Naive B cell (primary cell): Measurements from ENCODE around the gene FSCN2. TPM values are rescaled to one million over a fixed set of nuclear protein-coding genes. Genes with fewer than 3 reads are reported as not detected.

Experiments used
- ATAC-seq, 2 donors: fragments of 150-1000 bp; cut with Tn5 transposase; 2 replicates each; pipeline ENCODE4 v1.10.0; 2021; ENCODE audit warnings: low read depth in 2 of 2, mild to moderate bottlenecking in 2 of 2, moderate library complexity in 2 of 2
- DNase-seq: peaks from one replicate; pipeline ENCODE4 v3.0.0; 2022
- H3K27ac Mint-ChIP-seq, 6 donors: one replicate each; pipeline ENCODE4 v1.8.0; 2020 to 2022; ENCODE audit warnings: mild to moderate bottlenecking in 6 of 6, mixed read lengths in 6 of 6, moderate library complexity in 5 of 6, inconsistent platforms in 2 of 6
- H3K27me3 Mint-ChIP-seq, 3 donors: one replicate each; pipeline ENCODE4 v1.8.0; 2021 to 2022; ENCODE audit warnings: mixed read lengths in 3 of 3, mild to moderate bottlenecking in 1 of 3
- H3K36me3 Mint-ChIP-seq, 2 donors: one replicate each; pipeline ENCODE4 v1.8.0; 2020 to 2022; ENCODE audit warnings: mixed read lengths in 2 of 2, inconsistent platforms in 1 of 2, mild to moderate bottlenecking in 1 of 2
- H3K4me1 Mint-ChIP-seq, 3 donors: one replicate each; pipeline ENCODE4 v1.8.0; 2020 to 2022; ENCODE audit warnings: mixed read lengths in 3 of 3, inconsistent platforms in 1 of 3, mild to moderate bottlenecking in 1 of 3, moderate library complexity in 1 of 3
- H3K4me3 Mint-ChIP-seq, 8 donors: one replicate each; pipeline ENCODE4 v1.8.0; 2020 to 2022; ENCODE audit warnings: mild to moderate bottlenecking in 8 of 8, mixed read lengths in 8 of 8, moderate library complexity in 8 of 8, inconsistent platforms in 2 of 8
- H3K9me3 Mint-ChIP-seq, 7 donors: one replicate each; pipeline ENCODE4 v1.8.0; 2020 to 2022; ENCODE audit warnings: mixed read lengths in 7 of 7, mild to moderate bottlenecking in 5 of 7, inconsistent platforms in 2 of 7, moderate library complexity in 1 of 7
- polyA plus RNA-seq, 6 donors: library from polyadenylated mRNA; unstranded; fragments of 300-500 nt; fragmentation: Illumina TruSeq; gene quantifications; one replicate each; pipeline ENCODE4 v1.2.3, GENCODE V29; 2021; ENCODE audit warnings: low read depth in 6 of 6

The FSCN2 gene
- polyA plus RNA-seq, 6 donors from 2014 or later = 0.17 to 0.59 (median 0.39) TPM; not detected in 1

- ATAC-seq (no peak), DNase-seq (peak; percentile 14)
- Mint-ChIP-seq H3K36me3 (no peaks in the 10 kb centered on the region), H3K9me3 (no peaks in the 10 kb centered on the region), H3K4me1 (peaks cover 26 to 36% (median 29%) of the 10 kb centered on the region in 3 donors), H3K4me3 (peak overlapping the region in 5 of 8 donors; percentile 44 to 82 (median 55)), H3K27me3 (peaks cover 0 to 17% (median 6%) of the 10 kb centered on the region in 3 donors), H3K27ac (peak overlapping the region in 2 of 6 donors; percentile 1 to 74)
These were observed 41.9 kb upstream of the FSCN2 start for GRCh38 chr17:81486199-81486810.

- Mint-ChIP-seq H3K27ac (peak overlapping the region in 1 of 6 donors; percentile 41), H3K27me3 (peaks cover 0 to 14% (median 6%) of the 10 kb centered on the region in 3 donors), H3K4me3 (peak overlapping the region in 7 of 8 donors; percentile 45 to 83 (median 71)), H3K4me1 (peaks cover 22 to 31% (median 24%) of the 10 kb centered on the region in 3 donors), H3K36me3 (no peaks in the 10 kb centered on the region), H3K9me3 (no peaks in the 10 kb centered on the region)
- ATAC-seq (no peak), DNase-seq (no peak)
These were observed 41.1 kb upstream of the FSCN2 start for GRCh38 chr17:81487089-81487486.

GRCh38 chr17:81487487-81488275 is 40.5 kb upstream of the FSCN2 start:
- Mint-ChIP-seq H3K36me3 (no peaks in the 10 kb centered on the region), H3K4me1 (peaks cover 16 to 25% (median 18%) of the 10 kb centered on the region in 3 donors), H3K9me3 (no peaks in the 10 kb centered on the region), H3K27me3 (peaks cover 0 to 11% (median 6%) of the 10 kb centered on the region in 3 donors), H3K27ac (peak overlapping the region in 1 of 6 donors; percentile 41), H3K4me3 (peak overlapping the region in 7 of 8 donors; percentile 45 to 83 (median 71))
- ATAC-seq (peak; percentile 31 to 45), DNase-seq (peak; percentile 63)

- H3K9me3 Mint-ChIP-seq = no peaks in the 10 kb centered on the region
- H3K27ac Mint-ChIP-seq = no peak overlapping the region
These were observed 39.8 kb upstream of the FSCN2 start for GRCh38 chr17:81488276-81488860.

GRCh38 chr17:81489012-81489997 is 38.9 kb upstream of the FSCN2 start:
- Mint-ChIP-seq H3K4me1 (peaks cover 10 to 12% (median 11%) of the 10 kb centered on the region in 3 donors), H3K27ac (peak overlapping the region in 2 of 6 donors; percentile 30 to 68)

More at GRCh38 chr17:81488276-81488860, 39.8 kb upstream of the FSCN2 start:
- H3K4me3 Mint-ChIP-seq = peak overlapping the region in 3 of 8 donors; percentile 33 to 68 (median 35)
- H3K27me3 Mint-ChIP-seq = peaks cover 0 to 15% (median 6%) of the 10 kb centered on the region in 3 donors
- DNase-seq (no peak), ATAC-seq (no peak)
- peaks cover 10 to 18% (median 11%) of the 10 kb centered on the region in 3 donors for H3K4me1 Mint-ChIP-seq
- H3K36me3 Mint-ChIP-seq = no peaks in the 10 kb centered on the region

GRCh38 chr17:81489998-81490992 is 37.9 kb upstream of the FSCN2 start:
- ATAC-seq (no peak), DNase-seq (no peak)
- no peaks in the 10 kb centered on the region for H3K36me3 Mint-ChIP-seq
- H3K27ac Mint-ChIP-seq = peak overlapping the region in 2 of 6 donors; percentile 30 to 68
- no peaks in the 10 kb centered on the region for H3K9me3 Mint-ChIP-seq
- H3K27me3 Mint-ChIP-seq = peaks cover 0 to 24% (median 14%) of the 10 kb centered on the region in 3 donors
- peak overlapping the region in 6 of 8 donors; percentile 15 to 87 (median 56) for H3K4me3 Mint-ChIP-seq
- peaks cover 11 to 13% (median 12%) of the 10 kb centered on the region in 3 donors for H3K4me1 Mint-ChIP-seq

More at GRCh38 chr17:81489012-81489997, 38.9 kb upstream of the FSCN2 start:
- peak overlapping the region; percentile 61 to 87 (median 67) for H3K4me3 Mint-ChIP-seq
- H3K36me3 Mint-ChIP-seq = no peaks in the 10 kb centered on the region
- H3K27me3 Mint-ChIP-seq = peaks cover 0 to 15% (median 7%) of the 10 kb centered on the region in 3 donors
- ATAC-seq = no peak
- H3K9me3 Mint-ChIP-seq = no peaks in the 10 kb centered on the region
- DNase-seq = no peak

- ATAC-seq (no peak), DNase-seq (no peak)
- Mint-ChIP-seq H3K4me3 (peak overlapping the region in 2 of 8 donors; percentile 50 to 87), H3K4me1 (peaks cover 7 to 10% (median 10%) of the 10 kb centered on the region in 3 donors), H3K36me3 (no peaks in the 10 kb centered on the region), H3K27me3 (peaks cover 0 to 24% (median 14%) of the 10 kb centered on the region in 3 donors), H3K9me3 (no peaks in the 10 kb centered on the region), H3K27ac (no peak overlapping the region)
These were observed 37.0 kb upstream of the FSCN2 start for GRCh38 chr17:81491181-81491581.

GRCh38 chr17:81491761-81492160 is 36.4 kb upstream of the FSCN2 start:
- H3K4me3 Mint-ChIP-seq = no peak overlapping the region
- no peak for DNase-seq

GRCh38 chr17:81492202-81492601 is 36.0 kb upstream of the FSCN2 start:
- H3K4me1 Mint-ChIP-seq = peaks cover 6 to 9% (median 7%) of the 10 kb centered on the region in 3 donors
- no peak for DNase-seq
- ATAC-seq = no peak
- H3K9me3 Mint-ChIP-seq = no peaks in the 10 kb centered on the region
- peaks cover 0 to 24% (median 14%) of the 10 kb centered on the region in 3 donors for H3K27me3 Mint-ChIP-seq
- peak overlapping the region in 1 of 6 donors; percentile 68 for H3K27ac Mint-ChIP-seq
- H3K4me3 Mint-ChIP-seq = no peak overlapping the region
- H3K36me3 Mint-ChIP-seq = no peaks in the 10 kb centered on the region

More at GRCh38 chr17:81491761-81492160, 36.4 kb upstream of the FSCN2 start:
- Mint-ChIP-seq H3K9me3 (no peaks in the 10 kb centered on the region), H3K36me3 (no peaks in the 10 kb centered on the region), H3K27ac (no peak overlapping the region), H3K27me3 (peaks cover 0 to 24% (median 14%) of the 10 kb centered on the region in 3 donors), H3K4me1 (peaks cover 6 to 9% (median 7%) of the 10 kb centered on the region in 3 donors)
- no peak for ATAC-seq

GRCh38 chr17:81492706-81493105 is 35.5 kb upstream of the FSCN2 start:
- no peak for DNase-seq
- no peak overlapping the region for H3K27ac Mint-ChIP-seq
- H3K4me3 Mint-ChIP-seq = no peak overlapping the region
- H3K4me1 Mint-ChIP-seq = peaks cover 6 to 9% (median 7%) of the 10 kb centered on the region in 3 donors
- H3K9me3 Mint-ChIP-seq = no peaks in the 10 kb centered on the region
- no peaks in the 10 kb centered on the region for H3K36me3 Mint-ChIP-seq
- peaks cover 0 to 24% (median 14%) of the 10 kb centered on the region in 3 donors for H3K27me3 Mint-ChIP-seq
- no peak for ATAC-seq

- Mint-ChIP-seq H3K4me1 (peaks cover 6 to 9% (median 7%) of the 10 kb centered on the region in 3 donors), H3K27me3 (peaks cover 3 to 30% (median 14%) of the 10 kb centered on the region in 3 donors), H3K36me3 (no peaks in the 10 kb centered on the region), H3K9me3 (no peaks in the 10 kb centered on the region), H3K4me3 (no peak overlapping the region), H3K27ac (no peak overlapping the region)
- ATAC-seq = no peak
- DNase-seq = no peak
These were observed 34.8 kb upstream of the FSCN2 start for GRCh38 chr17:81493198-81494038.
